ENCODE results near the gene FAT1.

Gene FAT1

DNA sequence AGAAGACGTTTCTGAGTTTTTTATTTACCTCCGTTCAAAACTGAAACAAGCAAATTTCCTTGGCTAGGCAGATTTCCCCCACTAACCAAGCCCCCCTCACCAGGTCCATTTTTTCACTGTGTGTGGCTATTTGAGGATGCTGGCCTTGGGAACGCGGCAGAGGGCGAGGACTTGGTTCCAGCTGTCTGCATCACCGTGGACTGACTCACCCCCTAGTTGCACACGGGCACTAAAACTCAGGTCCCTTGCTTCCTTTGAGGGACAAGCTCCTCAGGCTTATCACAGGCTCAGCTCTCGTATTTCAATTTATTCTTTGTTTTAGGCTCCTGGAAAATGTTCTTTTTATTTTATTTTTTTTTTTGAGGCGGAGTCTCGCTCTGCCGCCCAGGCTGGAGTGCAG lies 159.9 kb downstream of the FAT1 start:
- no peaks in the 10 kb centered on the region for H3K9me3 ChIP-seq (ENCODE audit: control insufficient read depth, insufficient read depth, low read length)
- H3K9ac ChIP-seq (ENCODE audit: low read depth, low read length), result no peak overlapping the region
- H3K36me3 ChIP-seq (ENCODE audit: insufficient read depth, low read length), result no peaks in the 10 kb centered on the region

DNA sequence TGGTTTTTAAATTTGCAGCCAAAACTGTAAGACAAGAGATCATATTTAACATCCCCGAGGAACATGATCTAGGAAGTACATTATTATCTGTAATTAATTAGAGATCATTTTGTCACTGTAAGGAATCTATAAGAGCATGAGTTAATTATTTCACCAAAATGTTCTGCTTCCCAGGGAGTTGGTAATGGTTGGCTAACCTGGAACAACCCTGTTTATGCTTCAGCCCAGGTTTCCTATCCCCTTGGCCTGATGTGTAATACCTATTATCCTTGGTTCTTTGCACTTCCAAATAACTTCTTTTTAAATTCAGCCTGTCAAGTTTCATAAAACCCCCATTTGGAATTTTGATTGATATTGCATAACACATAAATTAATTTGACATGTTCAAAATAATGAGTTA lies 161.9 kb downstream of the FAT1 start:
- Histone ChIP-seq H3K36me3 (ENCODE audit: insufficient read depth, low read length) (no peaks in the 10 kb centered on the region), H3K4me1 (ENCODE audit: insufficient read depth, low read length) (no peaks in the 10 kb centered on the region), H3K9ac (ENCODE audit: low read depth, low read length) (no peak overlapping the region), H3K9me3 (ENCODE audit: control insufficient read depth, insufficient read depth, low read length) (no peaks in the 10 kb centered on the region)

More for the DNA sequence above, 159.9 kb downstream of the FAT1 start:
- no peaks in the 10 kb centered on the region for H3K4me1 ChIP-seq (ENCODE audit: insufficient read depth, low read length)

- no peaks in the 10 kb centered on the region for H3K4me1 ChIP-seq (ENCODE audit: insufficient read depth, low read length)
- H3K9me3 ChIP-seq (ENCODE audit: control insufficient read depth, insufficient read depth, low read length), result no peaks in the 10 kb centered on the region
- no peak overlapping the region for H3K9ac ChIP-seq (ENCODE audit: low read depth, low read length)
- no peaks in the 10 kb centered on the region for H3K36me3 ChIP-seq (ENCODE audit: insufficient read depth, low read length)
Measured at GRCh38 chr4:186560647-186561046, 163.0 kb downstream of the FAT1 start.

- H3K36me3 ChIP-seq (ENCODE audit: insufficient read depth, low read length), result no peaks in the 10 kb centered on the region
- H3K9ac ChIP-seq (ENCODE audit: low read depth, low read length), result no peak overlapping the region
- H3K4me1 ChIP-seq (ENCODE audit: insufficient read depth, low read length), result no peaks in the 10 kb centered on the region
- H3K9me3 ChIP-seq (ENCODE audit: control insufficient read depth, insufficient read depth, low read length), result no peaks in the 10 kb centered on the region
Measured at GRCh38 chr4:186557486-186557885, 166.2 kb downstream of the FAT1 start.

- Histone ChIP-seq H3K36me3 (ENCODE audit: insufficient read depth, low read length) (no peaks in the 10 kb centered on the region), H3K9ac (ENCODE audit: low read depth, low read length) (no peak overlapping the region)
Measured at GRCh38 chr4:186557061-186557460, 166.6 kb downstream of the FAT1 start.

GRCh38 chr4:186554914-186555827 lies 168.5 kb downstream of the FAT1 start, which contains the start of gene MTNR1A:
MTNR1A (minus strand) TSS chr4:186555567; CDS start chr4:186555365, 202 bp downstream.
- no peaks in the 10 kb centered on the region for H3K4me1 ChIP-seq (ENCODE audit: insufficient read depth, low read length)
- no peaks in the 10 kb centered on the region for H3K36me3 ChIP-seq (ENCODE audit: insufficient read depth, low read length)
- H3K9me3 ChIP-seq (ENCODE audit: control insufficient read depth, insufficient read depth, low read length), result no peaks in the 10 kb centered on the region
- H3K9ac ChIP-seq (ENCODE audit: low read depth, low read length), result peak within 1 kb of the TSS; percentile 61

More at GRCh38 chr4:186557061-186557460, 166.6 kb downstream of the FAT1 start:
- Histone ChIP-seq H3K9me3 (ENCODE audit: control insufficient read depth, insufficient read depth, low read length) (no peaks in the 10 kb centered on the region), H3K4me1 (ENCODE audit: insufficient read depth, low read length) (no peaks in the 10 kb centered on the region)

- Histone ChIP-seq H3K4me1 (ENCODE audit: insufficient read depth, low read length) (no peaks in the 10 kb centered on the region), H3K36me3 (ENCODE audit: insufficient read depth, low read length) (no peaks in the 10 kb centered on the region), H3K9ac (ENCODE audit: low read depth, low read length) (peak overlapping the region; percentile 61; the same call in 1 of the 2 replicates), H3K9me3 (ENCODE audit: control insufficient read depth, insufficient read depth, low read length) (no peaks in the 10 kb centered on the region)
Measured at GRCh38 chr4:186554539-186554913, 169.1 kb downstream of the FAT1 start.

DNA sequence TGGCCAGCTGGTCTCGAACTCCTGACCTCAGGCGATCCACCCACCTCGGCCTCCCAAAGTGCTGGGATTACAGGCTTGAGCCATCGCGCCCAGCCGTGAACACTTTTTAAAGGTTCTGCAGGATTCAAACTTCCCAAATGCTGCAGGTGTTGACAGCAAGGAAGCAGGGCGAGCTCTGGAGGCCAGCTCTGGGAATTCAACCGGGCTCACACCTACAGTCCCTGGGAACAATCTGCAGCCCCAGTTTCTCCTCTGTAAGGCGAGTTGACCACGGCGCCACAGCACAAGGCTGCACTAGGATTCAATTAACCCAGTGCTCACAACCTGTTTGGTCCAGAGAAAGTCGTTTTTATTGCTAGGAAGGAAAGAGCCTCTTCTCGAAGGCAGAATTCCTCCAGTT lies 169.9 kb downstream of the FAT1 start:
- Histone ChIP-seq H3K9ac (ENCODE audit: low read depth, low read length) (no peak overlapping the region), H3K4me1 (ENCODE audit: insufficient read depth, low read length) (no peaks in the 10 kb centered on the region), H3K9me3 (ENCODE audit: control insufficient read depth, insufficient read depth, low read length) (no peaks in the 10 kb centered on the region), H3K36me3 (ENCODE audit: insufficient read depth, low read length) (no peaks in the 10 kb centered on the region)

GRCh38 chr4:186551849-186552248 lies 171.8 kb downstream of the FAT1 start:
- no peaks in the 10 kb centered on the region for H3K9me3 ChIP-seq (ENCODE audit: control insufficient read depth, insufficient read depth, low read length)
- H3K36me3 ChIP-seq (ENCODE audit: insufficient read depth, low read length), result no peaks in the 10 kb centered on the region
- no peak overlapping the region for H3K9ac ChIP-seq (ENCODE audit: low read depth, low read length)
- H3K4me1 ChIP-seq (ENCODE audit: insufficient read depth, low read length), result no peaks in the 10 kb centered on the region

DNA sequence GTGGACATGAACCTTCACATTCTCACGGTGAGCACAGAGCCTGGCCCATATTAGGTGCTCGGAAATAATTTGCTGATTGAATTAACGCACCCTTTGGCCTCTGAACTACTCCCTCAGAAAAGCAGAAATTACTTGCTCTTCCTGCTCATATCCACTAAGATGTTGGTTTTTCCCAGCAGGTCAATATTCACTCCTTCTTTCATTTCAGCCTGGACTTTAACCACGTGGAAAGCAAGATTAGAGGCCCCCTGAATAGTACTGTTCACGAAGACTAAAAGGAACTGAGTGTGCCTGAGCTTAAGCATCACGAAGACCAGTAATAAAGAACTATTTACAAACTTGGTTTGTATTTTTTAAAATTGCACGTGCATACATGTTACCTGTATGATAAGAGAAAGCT lies 178.2 kb downstream of the FAT1 start:
- Histone ChIP-seq H3K9ac (ENCODE audit: low read depth, low read length) (no peak overlapping the region), H3K4me1 (ENCODE audit: insufficient read depth, low read length) (no peaks in the 10 kb centered on the region), H3K9me3 (ENCODE audit: control insufficient read depth, insufficient read depth, low read length) (no peaks in the 10 kb centered on the region), H3K36me3 (ENCODE audit: insufficient read depth, low read length) (no peaks in the 10 kb centered on the region)

DNA sequence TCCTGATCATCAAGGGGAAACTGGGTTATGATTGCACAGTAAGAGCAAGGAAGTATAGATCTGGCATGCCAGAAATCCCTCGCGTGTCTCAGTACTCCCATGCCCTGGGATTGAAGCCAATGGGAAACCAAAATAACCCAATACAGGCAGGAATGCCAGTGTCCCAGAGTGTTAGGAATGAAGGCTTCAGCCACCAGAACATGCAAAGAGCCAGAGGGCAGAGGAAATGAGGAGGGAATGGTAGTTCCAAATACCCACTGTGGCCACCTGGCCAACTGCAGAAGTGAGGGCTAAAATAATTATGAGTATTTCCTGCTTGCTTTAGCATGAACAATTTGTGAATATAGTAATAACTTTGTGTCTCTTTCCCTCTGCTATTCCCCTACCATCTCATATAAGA lies 180.4 kb downstream of the FAT1 start:
- Histone ChIP-seq H3K9ac (ENCODE audit: low read depth, low read length) (no peak overlapping the region), H3K36me3 (ENCODE audit: insufficient read depth, low read length) (no peaks in the 10 kb centered on the region), H3K9me3 (ENCODE audit: control insufficient read depth, insufficient read depth, low read length) (no peaks in the 10 kb centered on the region; the same call in 1 of the 2 replicates), H3K4me1 (ENCODE audit: insufficient read depth, low read length) (no peaks in the 10 kb centered on the region)

DNA sequence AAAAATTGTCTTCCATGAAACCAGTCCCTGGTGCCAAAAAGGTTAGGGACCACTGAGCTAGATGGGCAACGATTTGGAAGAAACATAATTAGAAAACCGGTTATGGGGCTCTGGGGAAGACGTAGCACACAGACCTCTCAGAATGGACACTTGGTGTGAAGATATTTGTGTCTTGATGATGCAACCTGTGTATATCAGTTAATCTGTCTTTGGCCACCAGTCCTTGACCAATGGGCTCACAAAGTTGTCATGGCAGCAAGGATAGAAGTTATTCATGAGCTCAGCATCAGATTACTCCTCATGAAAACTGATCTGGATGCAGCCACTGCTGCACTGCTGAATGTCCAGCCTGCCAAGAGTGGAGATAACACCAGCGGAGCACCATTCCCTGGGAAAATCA lies 181.9 kb downstream of the FAT1 start:
- Histone ChIP-seq H3K4me1 (ENCODE audit: insufficient read depth, low read length) (no peaks in the 10 kb centered on the region), H3K9me3 (ENCODE audit: control insufficient read depth, insufficient read depth, low read length) (no peaks in the 10 kb centered on the region; the same call in 1 of the 2 replicates), H3K36me3 (ENCODE audit: insufficient read depth, low read length) (no peaks in the 10 kb centered on the region), H3K9ac (ENCODE audit: low read depth, low read length) (no peak overlapping the region)

DNA sequence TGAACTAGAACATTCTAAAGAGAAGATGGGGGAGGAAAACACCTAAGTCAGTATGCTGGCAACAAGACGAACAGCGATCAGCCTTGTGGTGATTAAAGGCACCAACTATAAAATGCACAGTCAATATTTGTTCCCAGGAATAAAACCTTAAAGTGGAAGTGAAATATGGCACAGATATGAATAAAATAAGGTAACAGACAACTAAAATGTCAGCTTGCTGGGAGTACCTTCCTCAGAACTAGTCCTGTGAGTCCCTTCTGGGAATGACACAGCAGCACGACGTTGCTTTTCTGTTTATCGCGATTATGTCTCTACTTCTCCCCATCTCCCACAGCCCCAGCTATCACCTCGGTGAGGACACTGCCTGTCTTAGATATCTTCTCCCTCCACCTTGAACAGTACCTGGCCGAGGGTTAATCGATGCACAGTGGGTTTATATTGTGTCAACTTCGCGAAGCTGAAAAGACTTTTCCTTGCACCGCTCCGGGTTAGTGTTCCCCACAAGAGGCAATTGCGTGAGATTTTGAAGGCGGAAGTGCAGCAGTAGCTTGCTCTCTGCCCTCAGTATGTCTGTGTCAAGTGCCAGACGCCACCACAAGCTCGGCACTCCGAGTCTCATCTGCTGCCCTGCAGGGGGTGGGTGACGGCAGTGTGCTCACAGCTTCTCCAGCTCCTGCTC lies 185.7 kb downstream of the FAT1 start:
- H3K36me3 ChIP-seq (ENCODE audit: insufficient read depth, low read length), result no peaks in the 10 kb centered on the region
- no peaks in the 10 kb centered on the region for H3K4me1 ChIP-seq (ENCODE audit: insufficient read depth, low read length)
- H3K9me3 ChIP-seq (ENCODE audit: control insufficient read depth, insufficient read depth, low read length), result no peaks in the 10 kb centered on the region; the same call in 1 of the 2 replicates
- H3K9ac ChIP-seq (ENCODE audit: low read depth, low read length), result no peak overlapping the region
